ENCODE measurements around the gene SYN1. TPM values are rescaled to one million over a fixed set of nuclear protein-coding genes. Genes with fewer than 3 reads are reported as not detected.

The SYN1 gene
- total and polyA plus RNA-seq, 8 donors: 1.0 to 7.2 (median 5.4) TPM

DNA sequence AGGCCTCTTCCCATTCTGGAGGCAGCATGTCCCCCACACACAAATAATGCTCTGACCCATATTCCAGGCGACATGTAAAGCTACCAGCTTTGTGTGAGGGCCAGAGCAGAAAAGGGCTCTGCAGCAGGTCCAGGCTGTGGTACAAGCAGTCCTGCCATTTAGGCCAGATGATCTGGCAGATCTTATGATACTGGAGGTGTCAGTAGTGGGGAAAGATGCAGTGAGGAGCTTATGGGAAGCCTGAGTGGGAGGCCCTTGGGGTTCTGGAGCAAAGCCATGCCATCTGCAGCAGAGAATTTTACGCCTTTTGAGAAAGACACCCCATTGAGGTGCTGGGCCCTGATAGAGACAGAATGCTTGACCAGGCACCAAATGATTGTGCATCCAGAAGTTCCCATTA is 7.7 kb downstream of the SYN1 start:
- Histone ChIP-seq H3K27me3 (no peaks in the 10 kb centered on the region), H3K27ac (no peak overlapping the region), H3K4me1 (peaks cover 0 to 4% of the 10 kb centered on the region in 2 donors), H3K4me3 (no peak overlapping the region), H3K9me3 (no peaks in the 10 kb centered on the region), H3K36me3 (no peaks in the 10 kb centered on the region)
- TF ChIP-seq, protein P1, sequence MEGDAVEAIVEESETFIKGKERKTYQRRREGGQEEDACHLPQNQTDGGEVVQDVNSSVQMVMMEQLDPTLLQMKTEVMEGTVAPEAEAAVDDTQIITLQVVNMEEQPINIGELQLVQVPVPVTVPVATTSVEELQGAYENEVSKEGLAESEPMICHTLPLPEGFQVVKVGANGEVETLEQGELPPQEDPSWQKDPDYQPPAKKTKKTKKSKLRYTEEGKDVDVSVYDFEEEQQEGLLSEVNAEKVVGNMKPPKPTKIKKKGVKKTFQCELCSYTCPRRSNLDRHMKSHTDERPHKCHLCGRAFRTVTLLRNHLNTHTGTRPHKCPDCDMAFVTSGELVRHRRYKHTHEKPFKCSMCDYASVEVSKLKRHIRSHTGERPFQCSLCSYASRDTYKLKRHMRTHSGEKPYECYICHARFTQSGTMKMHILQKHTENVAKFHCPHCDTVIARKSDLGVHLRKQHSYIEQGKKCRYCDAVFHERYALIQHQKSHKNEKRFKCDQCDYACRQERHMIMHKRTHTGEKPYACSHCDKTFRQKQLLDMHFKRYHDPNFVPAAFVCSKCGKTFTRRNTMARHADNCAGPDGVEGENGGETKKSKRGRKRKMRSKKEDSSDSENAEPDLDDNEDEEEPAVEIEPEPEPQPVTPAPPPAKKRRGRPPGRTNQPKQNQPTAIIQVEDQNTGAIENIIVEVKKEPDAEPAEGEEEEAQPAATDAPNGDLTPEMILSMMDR (IDR thresholded peaks at IDR 0.05): no peak
- DNase-seq (no peak), ATAC-seq (no peak)
- intact Hi-C loops (cut with DNase I): no loop called here

DNA sequence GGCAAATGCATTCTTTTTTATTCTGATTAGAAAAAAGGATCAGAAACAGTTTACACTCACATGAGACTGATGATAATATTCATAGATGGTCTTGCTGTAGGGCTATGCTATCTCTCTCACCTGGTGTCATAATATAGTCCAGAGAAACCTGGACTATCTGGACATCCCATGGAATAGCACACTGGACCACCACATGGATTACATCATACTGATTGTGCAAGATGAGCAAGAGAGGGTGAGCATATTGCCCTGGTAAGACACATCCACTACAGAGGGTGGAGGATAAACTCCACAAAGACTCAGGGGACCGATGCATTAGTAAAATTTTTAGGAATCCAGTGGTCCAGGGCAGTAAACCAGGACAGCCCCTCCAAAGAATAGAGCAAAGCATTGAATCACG is 8.2 kb downstream of the SYN1 start:
- no peak for ATAC-seq

DNA sequence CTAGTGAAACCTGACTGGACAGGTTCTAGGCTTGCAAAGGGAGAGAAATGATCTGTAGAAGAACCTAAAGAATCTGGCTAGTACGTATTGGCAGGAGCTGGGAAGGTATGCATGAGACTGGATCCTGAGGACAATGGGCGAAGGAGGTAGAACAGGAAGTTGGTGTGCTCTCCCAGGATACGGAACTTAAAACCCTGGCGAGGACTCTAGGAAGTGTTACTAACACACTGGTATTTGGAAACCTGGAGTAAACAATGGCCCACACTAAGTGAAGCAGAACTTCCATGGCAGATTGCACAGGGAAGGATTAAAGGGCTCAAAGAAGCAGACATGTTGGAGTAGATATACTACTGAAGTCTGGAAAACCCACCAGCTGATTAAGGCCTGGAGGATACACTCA is 9.1 kb downstream of the SYN1 start:
- H3K27me3 ChIP-seq: no peaks in the 10 kb centered on the region
- H3K4me3 ChIP-seq: no peak overlapping the region
- H3K36me3 ChIP-seq: no peaks in the 10 kb centered on the region
- ATAC-seq (no peak), DNase-seq (no peak)
- no peaks in the 10 kb centered on the region for H3K9me3 ChIP-seq
- no peak overlapping the region for H3K27ac ChIP-seq
- H3K4me1 ChIP-seq: peaks cover 0 to 4% of the 10 kb centered on the region in 2 donors
- intact Hi-C loops (cut with DNase I): no loop called here
- TF ChIP-seq, protein P1 (IDR thresholded peaks at IDR 0.05): no peak

More for the DNA sequence above, 8.2 kb downstream of the SYN1 start:
- intact Hi-C loops (cut with DNase I): no loop called here
- Histone ChIP-seq H3K4me1 (peaks cover 0 to 4% of the 10 kb centered on the region in 2 donors), H3K27me3 (no peaks in the 10 kb centered on the region), H3K9me3 (no peaks in the 10 kb centered on the region), H3K27ac (no peak overlapping the region), H3K4me3 (no peak overlapping the region), H3K36me3 (no peaks in the 10 kb centered on the region)
- DNase-seq: no peak
- TF ChIP-seq, protein P1 (IDR thresholded peaks at IDR 0.05): no peak

DNA sequence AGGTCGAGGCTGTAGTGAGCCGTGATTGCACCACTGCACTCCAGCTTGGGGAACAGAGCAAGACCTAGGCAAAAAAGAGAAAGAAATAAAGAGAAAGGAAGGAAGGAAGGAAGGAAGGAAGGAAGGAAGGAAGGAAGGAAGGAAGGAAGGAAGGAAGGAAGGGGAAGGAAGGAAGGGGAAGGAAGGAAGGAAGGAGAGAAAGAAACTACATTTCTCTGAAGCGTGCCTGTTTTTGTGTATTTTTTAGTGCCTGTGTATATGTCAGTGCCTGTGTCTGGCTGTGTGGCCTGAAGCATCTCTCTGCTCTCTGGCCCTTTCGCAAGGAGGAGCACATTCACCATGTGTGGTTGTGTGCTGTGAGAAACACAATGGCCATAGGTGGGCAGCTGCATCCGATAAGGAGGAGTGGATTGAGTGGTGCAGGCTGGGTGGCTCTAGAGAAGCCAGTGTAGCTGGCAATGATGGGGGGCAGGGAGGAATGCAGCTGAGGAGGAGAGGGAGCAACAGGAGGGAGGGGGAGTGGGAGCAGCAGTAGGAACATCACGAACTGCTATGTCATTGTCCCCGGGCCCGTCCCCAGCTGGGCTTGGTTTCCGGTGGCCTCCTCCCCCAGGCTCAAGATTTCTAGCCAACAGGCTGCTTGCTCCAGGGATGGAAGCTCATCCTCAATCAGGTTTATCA is 11.4 kb downstream of the SYN1 start:
- TF ChIP-seq, protein P1 (IDR thresholded peaks at IDR 0.05): no peak
- ATAC-seq (no peak), DNase-seq (peak in 1 of 4 donors; percentile 76)
- intact Hi-C loops (cut with DNase I): no loop called here
- Histone ChIP-seq H3K27me3 (no peaks in the 10 kb centered on the region), H3K9me3 (no peaks in the 10 kb centered on the region), H3K27ac (no peak overlapping the region), H3K4me3 (no peak overlapping the region), H3K4me1 (peaks cover 0 to 4% of the 10 kb centered on the region in 2 donors), H3K36me3 (no peaks in the 10 kb centered on the region)

DNA sequence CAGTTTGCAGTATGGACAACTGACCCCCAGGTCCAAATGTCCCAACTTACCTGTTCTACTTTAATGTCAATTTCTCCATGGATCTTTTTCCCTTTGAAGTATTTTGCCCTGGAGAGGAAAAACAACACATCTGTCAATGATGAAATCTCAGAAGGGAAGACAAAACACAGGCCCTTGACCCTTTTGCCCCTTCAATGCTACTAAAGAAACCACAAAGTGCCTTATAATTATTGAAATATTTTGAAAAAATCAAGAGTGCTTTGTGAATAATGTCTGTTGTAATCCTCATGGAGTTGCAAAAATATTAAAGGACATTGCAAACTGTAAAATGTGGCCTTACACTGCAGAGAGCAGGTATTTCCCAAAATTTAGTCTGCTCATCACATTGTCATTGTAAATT is 12.6 kb downstream of the SYN1 start:
- ATAC-seq: no peak
- TF ChIP-seq, protein P1 (IDR thresholded peaks at IDR 0.05): no peak
- no peak overlapping the region for H3K4me3 ChIP-seq
- no peak overlapping the region for H3K27ac ChIP-seq
- DNase-seq: no peak
- intact Hi-C loops (cut with DNase I): no loop called here
- no peaks in the 10 kb centered on the region for H3K36me3 ChIP-seq
- H3K4me1 ChIP-seq: peaks cover 0 to 4% of the 10 kb centered on the region in 2 donors
- H3K27me3 ChIP-seq: no peaks in the 10 kb centered on the region
- H3K9me3 ChIP-seq: no peaks in the 10 kb centered on the region

All from left lung (tissue), 10 donors.